ENCODE measurements around the gene FAU.

The FAU gene

DNA sequence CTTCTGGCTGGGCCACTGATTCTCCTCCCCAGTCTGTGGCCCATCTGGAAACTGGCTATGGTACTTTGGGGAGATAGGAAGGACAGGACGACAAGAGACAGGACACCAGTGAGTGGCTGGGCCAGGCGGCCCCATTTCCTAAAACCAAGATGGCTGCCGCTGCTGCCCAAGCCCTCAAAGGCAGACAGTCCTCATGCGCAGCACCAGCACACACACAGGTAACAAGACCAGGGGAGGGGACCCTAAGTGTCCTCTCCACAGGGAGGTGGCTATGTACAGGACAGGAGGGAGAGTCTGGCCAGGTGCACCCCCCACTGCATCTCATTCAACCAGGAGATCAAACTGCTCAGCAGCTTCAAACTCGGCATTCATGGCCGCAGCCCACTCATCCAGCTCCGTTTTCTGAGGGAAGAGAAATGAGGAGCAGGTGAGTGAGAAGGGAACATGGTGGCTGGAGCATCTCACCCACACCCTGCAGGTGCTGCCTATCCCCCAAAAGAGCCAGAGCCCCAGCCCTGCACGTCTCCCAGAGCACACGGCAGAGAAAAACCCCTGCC lies 43.1 kb downstream of the FAU start:
- TF ChIP-seq POLR2AphosphoS5 (IDR thresholded peaks at IDR 0.05; ENCODE audit: low read depth, low read length) (no peak; the same call in 1 of the 2 replicates), FOXP2 (optimal IDR thresholded peaks at IDR 0.05; ENCODE audit: borderline replicate concordance, extremely low read depth, extremely low read length, insufficient read depth) (no peak), TAF1 (IDR thresholded peaks at IDR 0.05; ENCODE audit: borderline replicate concordance, insufficient read depth, low read length) (no peak), SIN3A (IDR thresholded peaks at IDR 0.05; ENCODE audit: borderline replicate concordance, insufficient read depth, low read length) (no peak)
- TF ChIP-seq, protein P1, sequence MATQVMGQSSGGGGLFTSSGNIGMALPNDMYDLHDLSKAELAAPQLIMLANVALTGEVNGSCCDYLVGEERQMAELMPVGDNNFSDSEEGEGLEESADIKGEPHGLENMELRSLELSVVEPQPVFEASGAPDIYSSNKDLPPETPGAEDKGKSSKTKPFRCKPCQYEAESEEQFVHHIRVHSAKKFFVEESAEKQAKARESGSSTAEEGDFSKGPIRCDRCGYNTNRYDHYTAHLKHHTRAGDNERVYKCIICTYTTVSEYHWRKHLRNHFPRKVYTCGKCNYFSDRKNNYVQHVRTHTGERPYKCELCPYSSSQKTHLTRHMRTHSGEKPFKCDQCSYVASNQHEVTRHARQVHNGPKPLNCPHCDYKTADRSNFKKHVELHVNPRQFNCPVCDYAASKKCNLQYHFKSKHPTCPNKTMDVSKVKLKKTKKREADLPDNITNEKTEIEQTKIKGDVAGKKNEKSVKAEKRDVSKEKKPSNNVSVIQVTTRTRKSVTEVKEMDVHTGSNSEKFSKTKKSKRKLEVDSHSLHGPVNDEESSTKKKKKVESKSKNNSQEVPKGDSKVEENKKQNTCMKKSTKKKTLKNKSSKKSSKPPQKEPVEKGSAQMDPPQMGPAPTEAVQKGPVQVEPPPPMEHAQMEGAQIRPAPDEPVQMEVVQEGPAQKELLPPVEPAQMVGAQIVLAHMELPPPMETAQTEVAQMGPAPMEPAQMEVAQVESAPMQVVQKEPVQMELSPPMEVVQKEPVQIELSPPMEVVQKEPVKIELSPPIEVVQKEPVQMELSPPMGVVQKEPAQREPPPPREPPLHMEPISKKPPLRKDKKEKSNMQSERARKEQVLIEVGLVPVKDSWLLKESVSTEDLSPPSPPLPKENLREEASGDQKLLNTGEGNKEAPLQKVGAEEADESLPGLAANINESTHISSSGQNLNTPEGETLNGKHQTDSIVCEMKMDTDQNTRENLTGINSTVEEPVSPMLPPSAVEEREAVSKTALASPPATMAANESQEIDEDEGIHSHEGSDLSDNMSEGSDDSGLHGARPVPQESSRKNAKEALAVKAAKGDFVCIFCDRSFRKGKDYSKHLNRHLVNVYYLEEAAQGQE (IDR thresholded peaks at IDR 0.05; ENCODE audit: insufficient read depth in 1 of 2, low read depth in 2 of 2, low read length in 2 of 2), result no peak

DNA sequence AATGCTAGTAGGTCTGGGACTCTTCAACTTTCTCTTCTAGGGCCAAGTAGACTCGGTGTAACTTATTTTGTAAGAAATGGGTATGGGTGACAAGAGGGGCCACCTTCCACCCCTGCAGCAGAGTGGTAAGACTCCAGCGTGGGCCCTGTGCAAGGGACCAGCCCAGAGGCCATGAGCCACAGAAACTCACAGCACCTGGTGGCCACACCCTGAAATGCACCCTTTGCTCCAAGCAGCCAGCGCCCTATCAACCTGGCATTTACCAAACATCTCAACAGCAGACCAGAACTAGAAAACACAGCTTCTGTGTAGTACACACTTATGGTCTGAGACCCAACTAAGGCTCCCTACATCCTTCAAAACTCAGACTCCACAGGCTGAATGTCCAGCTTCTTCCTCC lies 43.8 kb downstream of the FAU start:
- TF ChIP-seq POLR2AphosphoS5 (IDR thresholded peaks at IDR 0.05; ENCODE audit: low read depth, low read length), result peak; percentile 19; the same call in 1 of the 2 replicates
- no peak for TF ChIP-seq SIN3A (IDR thresholded peaks at IDR 0.05; ENCODE audit: borderline replicate concordance, insufficient read depth, low read length)

- TF ChIP-seq TAF1 (IDR thresholded peaks at IDR 0.05; ENCODE audit: borderline replicate concordance, insufficient read depth, low read length), result no peak
- TF ChIP-seq, protein P1 (IDR thresholded peaks at IDR 0.05; ENCODE audit: insufficient read depth in 1 of 2, low read depth in 2 of 2, low read length in 2 of 2), result no peak
- TF ChIP-seq SIN3A (IDR thresholded peaks at IDR 0.05; ENCODE audit: borderline replicate concordance, insufficient read depth, low read length), result no peak
- TF ChIP-seq POLR2AphosphoS5 (IDR thresholded peaks at IDR 0.05; ENCODE audit: low read depth, low read length), result no peak
- TF ChIP-seq FOXP2 (optimal IDR thresholded peaks at IDR 0.05; ENCODE audit: borderline replicate concordance, extremely low read depth, extremely low read length, insufficient read depth), result no peak
Observed at GRCh38 chr11:65077451-65077850, 44.5 kb downstream of the FAU start.

DNA sequence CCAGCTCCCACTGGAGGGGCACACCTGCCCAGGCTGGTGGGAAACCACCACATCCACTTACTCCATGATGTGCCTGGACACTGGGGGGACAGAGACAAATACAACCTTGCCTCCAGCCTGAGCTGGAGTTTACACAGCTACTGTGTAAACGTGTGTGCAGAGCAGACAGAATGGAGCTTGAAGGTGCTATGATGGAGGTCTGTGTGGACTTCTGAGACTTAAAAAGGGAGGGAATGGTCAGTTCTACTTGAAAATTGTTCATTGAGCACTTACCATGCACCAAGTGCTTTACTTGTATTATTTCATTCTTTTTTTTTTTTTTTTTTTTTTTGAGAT lies 49.3 kb downstream of the FAU start:
- TF ChIP-seq, protein P1 (IDR thresholded peaks at IDR 0.05; ENCODE audit: insufficient read depth in 1 of 2, low read depth in 2 of 2, low read length in 2 of 2), result no peak
- TF ChIP-seq SIN3A (IDR thresholded peaks at IDR 0.05; ENCODE audit: borderline replicate concordance, insufficient read depth, low read length), result no peak
- no peak for TF ChIP-seq POLR2AphosphoS5 (IDR thresholded peaks at IDR 0.05; ENCODE audit: low read depth, low read length)
- no peak for TF ChIP-seq FOXP2 (optimal IDR thresholded peaks at IDR 0.05; ENCODE audit: borderline replicate concordance, extremely low read depth, extremely low read length, insufficient read depth)
- no peak for TF ChIP-seq TAF1 (IDR thresholded peaks at IDR 0.05; ENCODE audit: borderline replicate concordance, insufficient read depth, low read length)

GRCh38 chr11:65071907-65072630 lies 49.9 kb downstream of the FAU start:
- TF ChIP-seq TAF1 (IDR thresholded peaks at IDR 0.05; ENCODE audit: borderline replicate concordance, insufficient read depth, low read length), result no peak
- no peak for TF ChIP-seq FOXP2 (optimal IDR thresholded peaks at IDR 0.05; ENCODE audit: borderline replicate concordance, extremely low read depth, extremely low read length, insufficient read depth)
